Measurements from ENCODE around the gene KIAA1755.

Gene KIAA1755

DNA sequence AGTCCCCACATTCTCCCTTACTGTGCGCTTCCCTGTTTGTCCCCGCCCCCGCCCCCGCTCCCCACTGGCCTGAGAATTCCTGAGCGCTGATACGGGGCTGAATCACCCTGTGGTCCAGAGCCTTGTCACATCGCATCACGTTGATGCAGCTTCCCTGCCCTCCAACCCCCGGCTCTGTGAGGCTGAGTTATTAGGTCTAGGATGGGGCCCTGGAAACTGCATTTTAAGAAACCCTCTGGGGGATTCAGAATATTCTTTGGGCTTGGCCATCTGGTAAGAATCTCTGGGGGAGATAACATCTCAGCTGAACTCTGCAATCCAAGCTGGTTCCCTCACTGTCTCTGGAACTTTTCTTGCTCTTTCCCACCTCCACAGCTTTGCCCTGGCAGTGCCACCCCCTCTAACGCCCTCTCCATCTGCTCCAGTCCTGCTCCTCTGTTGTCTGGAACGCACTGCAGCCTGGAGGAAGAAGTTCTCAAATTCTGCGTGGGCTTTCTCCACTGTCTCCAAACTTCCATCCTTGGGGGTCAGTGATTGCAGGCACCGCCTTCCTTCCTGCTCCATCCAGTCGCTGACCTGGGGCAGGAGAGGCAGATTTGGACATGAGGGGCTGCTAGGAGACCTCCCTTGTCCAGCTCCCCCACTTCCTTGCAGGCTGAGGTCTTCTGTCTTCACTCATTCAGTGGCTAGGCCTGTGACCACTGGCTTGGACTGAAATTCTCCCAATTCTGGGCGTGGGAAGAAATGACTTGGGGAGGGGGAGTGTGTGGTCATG lies 42.6 kb downstream of the KIAA1755 start:
- peak; percentile 99 for DNase-seq (ENCODE audit: low spot score)

DNA sequence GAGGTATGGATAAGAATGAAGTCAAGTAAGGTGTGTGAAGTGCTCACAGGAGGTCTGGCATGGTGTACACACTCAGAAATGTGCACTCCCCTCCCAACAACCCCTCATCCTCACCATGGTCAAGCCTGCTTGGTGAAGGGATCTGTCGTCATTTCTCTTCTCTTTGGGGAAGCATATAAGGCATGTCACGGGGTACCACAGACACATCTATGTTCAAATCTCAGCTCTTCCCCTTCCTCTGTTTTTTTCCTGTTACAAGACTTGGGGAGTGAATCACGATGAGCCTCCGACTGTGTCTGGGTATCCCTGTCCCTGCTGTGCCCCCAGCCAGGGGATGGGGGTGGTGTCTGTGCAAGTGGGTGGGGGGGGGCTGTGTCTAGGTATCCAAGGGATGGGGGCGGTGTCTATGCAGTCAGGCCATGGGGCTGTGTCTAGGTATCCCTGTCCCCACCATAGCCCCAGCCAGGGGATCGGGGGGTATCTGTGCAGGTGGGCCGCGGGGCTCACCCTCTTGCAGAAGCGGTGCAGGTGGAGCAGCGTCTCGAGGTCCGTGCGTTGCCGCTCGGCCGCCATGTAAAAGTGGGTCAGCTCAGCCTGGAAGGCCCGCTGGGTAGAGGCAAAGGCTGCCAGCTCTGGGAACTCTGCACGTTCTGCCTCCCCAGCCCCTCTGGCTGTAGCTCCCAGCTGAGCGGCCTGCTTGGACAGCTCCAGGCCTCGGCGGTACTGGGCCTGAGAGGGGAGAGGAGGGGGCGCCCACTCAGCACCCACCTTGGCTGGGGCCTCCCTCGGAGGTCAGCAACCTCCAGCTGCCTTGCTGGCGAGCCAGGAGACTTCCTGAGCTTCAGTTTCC lies 43.6 kb downstream of the KIAA1755 start:
- DNase-seq (ENCODE audit: low spot score), result no peak

GRCh38 chr20:38216201-38216600 lies 44.3 kb downstream of the KIAA1755 start:
- DNase-seq (ENCODE audit: low spot score), result no peak

GRCh38 chr20:38215194-38216182 lies 45.0 kb downstream of the KIAA1755 start:
- DNase-seq (ENCODE audit: low spot score), result no peak

GRCh38 chr20:38214256-38215193 lies 46.0 kb downstream of the KIAA1755 start:
- no peak for DNase-seq (ENCODE audit: low spot score)

- DNase-seq (ENCODE audit: low spot score), result no peak
Measured at GRCh38 chr20:38213607-38213940, 47.0 kb downstream of the KIAA1755 start.

DNA sequence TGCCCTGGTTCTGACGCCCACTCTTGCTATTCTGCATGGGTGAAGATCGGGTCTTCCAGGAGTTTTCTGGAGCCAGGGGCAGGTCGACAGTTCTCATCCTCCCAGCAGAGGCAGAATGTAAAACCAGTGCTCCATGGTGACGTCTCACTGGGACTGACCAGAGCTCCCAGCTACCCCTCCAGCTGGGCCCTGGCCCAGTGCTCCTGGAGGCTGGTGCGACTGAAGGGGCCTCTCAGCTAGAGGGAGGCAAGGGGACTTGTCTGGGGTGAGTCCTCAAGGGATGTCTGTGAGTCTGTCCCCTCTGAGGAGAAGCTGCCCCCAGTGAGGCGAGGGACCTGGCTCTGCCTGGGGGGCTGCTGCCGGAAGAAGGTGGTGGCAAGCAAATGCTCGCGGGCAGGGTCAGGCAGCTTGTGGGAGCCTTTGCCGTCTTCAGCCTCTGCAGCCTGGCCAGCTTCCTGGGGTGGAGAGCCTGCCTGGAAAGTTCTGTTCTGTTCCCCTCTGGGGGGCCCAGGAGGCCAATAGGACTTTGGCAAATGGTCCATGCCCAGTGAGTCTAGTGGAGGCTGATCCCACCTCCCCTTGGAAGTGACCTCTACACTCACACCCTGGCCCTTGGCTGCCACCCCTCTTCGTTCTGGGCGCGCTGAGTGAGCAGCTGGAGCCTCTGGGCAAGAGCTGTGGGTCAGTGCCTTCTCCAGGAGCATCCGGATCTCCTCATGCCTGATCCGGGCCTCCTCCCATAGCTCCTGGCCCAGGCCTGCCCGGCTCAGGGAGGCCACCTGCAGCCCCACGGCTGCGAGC lies 47.5 kb downstream of the KIAA1755 start:
- DNase-seq (ENCODE audit: low spot score), result no peak

DNA sequence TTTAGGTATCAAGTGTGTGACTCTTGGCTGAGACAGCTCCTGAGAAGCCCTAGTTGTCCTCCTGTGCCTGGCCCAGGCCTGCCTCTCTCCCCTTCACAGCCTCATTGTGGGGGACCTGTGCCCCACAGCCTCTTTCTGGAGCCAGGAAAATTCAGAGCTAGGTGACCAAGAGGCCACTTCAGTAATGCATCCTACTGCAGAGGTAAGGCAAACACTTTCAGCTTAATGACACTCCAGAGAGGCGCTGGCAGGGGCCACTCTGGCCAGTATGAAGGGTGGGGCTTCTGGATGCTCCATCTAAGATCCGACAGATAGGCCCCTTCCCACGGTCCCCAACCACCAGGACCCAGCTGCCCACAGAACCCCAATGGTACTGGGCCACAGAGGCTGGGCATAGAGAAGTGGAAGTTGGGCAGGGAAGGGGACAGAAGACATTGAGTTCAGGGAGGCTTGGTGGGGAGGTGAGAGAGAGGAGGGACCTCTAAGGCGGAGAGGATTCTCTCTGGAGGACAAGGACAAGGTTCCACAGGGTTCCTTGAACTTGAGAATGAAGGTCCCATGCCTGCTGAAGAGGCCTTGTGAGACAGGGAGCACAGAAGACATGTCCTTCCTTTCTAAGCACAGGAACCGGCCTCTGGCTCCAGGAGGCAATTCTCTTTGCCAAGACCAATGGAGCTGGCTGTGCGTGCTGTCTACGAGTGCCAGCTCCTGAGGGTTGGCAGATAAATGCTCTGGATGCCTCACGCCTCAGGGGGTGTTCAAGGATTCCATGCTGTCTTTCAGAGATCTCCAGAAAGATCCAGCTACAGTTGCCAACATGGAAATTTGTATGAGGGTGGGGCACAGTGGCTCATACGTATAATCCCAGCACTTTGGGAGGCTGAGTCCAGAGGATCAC lies 49.1 kb downstream of the KIAA1755 start:
- DNase-seq (ENCODE audit: low spot score), result no peak

DNA sequence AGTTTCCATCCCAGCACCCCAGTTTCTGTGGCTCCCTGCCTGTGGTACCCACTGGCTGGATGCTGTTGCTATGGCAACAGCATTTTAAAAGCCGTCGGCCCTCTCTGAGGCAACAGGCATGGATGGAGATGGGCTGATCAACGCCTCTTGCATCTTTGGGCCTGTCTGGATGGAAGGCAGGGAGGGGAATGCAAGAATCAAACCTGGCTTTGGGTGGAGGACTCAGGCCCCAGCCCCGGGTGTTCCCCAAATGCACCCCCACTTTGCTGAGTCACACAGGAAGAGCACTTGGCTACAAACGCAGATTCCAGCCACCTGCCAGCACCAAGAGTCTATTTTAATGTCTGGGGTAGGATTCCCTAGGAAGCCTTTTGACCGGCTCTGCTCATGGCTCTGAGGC lies 49.8 kb downstream of the KIAA1755 start:
- DNase-seq (ENCODE audit: low spot score), result no peak

GRCh38 chr20:38209736-38210405 lies 50.7 kb downstream of the KIAA1755 start:
- DNase-seq (ENCODE audit: low spot score), result no peak

GRCh38 chr20:38209054-38209675 lies 51.4 kb downstream of the KIAA1755 start:
- no peak for DNase-seq (ENCODE audit: low spot score)

- no peak for DNase-seq (ENCODE audit: low spot score)
Measured at GRCh38 chr20:38208523-38208922, 52.0 kb downstream of the KIAA1755 start.

- DNase-seq (ENCODE audit: low spot score), result no peak
Measured at GRCh38 chr20:38208088-38208487, 52.4 kb downstream of the KIAA1755 start.

DNA sequence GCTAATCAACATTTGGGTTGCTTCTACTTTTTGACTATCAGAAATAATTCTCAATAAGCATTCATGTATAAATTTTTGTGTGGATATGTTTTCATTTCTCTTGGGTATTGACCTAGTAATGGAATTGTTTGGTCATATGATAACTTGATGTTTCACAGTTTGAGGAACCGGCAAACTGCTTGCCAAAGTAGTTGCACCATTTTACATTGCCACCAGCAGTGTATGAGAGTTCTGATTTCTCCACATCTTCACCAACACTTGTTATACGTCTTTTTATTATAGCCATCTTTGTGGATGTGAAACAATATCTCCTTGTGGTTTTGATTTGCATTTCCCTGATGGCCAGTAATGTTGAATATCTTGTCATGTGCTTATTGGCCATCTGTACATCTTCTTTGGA lies 52.9 kb downstream of the KIAA1755 start:
- DNase-seq (ENCODE audit: low spot score), result no peak

GRCh38 chr20:38205001-38205400 lies 55.5 kb downstream of the KIAA1755 start:
- no peak for DNase-seq (ENCODE audit: low spot score)

DNA sequence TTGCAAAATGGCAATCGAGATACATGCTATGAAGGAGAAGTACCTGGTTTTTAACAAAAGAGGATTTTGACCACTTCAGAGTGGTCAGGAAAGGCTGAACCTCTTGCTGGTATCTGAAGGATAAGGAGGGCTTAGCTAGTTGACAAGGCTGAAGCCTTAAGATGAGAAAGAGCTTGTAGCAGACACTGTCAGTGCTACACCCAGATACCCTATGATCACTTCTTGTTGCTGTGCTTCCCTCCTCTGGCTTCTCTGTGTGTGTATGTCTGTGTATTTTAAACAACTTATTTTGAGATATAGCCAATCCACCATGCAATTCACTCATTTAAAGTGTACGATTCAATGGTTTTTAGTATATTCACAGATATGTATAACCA lies 56.6 kb downstream of the KIAA1755 start:
- DNase-seq (ENCODE audit: low spot score), result no peak

DNA sequence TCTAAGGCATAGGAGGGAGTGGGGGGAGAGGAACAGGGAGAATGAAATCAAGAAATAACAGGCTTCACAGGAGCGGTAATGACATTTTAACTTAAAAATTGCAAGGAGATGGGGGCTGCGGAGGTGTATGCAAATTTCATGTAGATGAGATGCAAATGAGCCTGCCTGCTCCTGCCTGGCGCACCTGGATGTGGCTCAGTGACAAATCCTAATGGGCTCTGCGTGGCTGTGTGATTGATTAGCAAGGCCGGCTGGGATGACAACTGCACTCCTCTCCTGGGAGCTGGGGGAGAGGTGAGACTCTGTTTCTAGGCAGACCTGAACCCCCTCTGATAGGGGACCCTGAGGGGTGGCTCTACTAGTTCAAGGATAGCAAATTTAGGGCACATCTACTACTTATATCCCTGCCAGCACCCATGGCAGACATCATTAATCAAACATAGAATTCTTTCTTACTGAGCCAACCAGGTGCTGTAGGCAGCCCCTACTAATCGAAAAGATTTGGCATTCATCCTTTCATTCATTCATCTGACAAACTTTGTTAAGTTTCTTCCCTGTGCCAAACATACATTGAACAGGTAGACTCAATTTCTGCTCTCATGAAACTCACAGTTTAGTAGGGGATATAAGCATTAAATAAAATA lies 57.1 kb downstream of the KIAA1755 start:
- no peak for DNase-seq (ENCODE audit: low spot score)

DNA sequence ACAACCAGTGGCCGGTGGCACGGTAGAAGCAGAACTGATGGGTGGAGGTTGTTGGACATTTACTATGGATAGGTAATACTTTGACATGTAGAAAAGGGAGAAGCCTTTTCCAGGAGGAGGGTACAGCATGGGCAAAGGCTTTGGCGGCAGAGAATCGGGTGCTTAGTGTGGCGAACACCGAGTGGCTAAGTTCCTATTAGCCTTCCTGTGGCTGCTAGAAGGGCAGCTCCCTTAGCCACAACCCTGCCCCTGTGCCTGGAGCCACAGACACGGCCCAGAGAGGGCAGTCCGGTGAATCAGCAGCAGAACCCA lies 57.6 kb downstream of the KIAA1755 start:
- DNase-seq (ENCODE audit: low spot score), result no peak

Measured in hepatic stellate cell (primary cell).